HG02623 (cell line): ENCODE results near the gene ACSF2.

Experiments
- ATAC-seq: cut with Tn5 transposase; IDR thresholded peaks from one replicate; pipeline ENCODE4 v1.9.1; 2021; ENCODE audit warnings: moderate library complexity; ENCODE audit not compliant: unreplicated experiment

Gene ACSF2

DNA sequence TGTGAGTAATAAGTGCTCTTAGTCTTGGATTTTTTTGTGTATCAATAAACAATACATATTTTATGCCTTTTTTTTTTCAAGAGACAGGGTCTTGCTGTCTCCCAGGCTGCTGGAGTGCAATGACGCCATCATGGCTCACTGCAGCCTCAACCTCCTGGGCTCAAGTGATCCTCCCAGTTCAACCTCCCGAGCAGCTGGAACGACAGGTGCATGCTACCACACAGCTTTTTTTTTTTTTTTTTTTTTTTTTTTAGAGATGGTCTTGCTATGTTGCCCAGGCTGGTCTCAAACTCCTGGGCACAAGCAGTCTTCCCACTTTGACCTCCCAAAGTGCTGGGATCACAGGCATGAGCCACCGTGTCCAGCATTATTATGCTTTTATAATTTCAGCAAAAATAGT lies 13.0 kb downstream of the ACSF2 start:
- no peak for ATAC-seq

DNA sequence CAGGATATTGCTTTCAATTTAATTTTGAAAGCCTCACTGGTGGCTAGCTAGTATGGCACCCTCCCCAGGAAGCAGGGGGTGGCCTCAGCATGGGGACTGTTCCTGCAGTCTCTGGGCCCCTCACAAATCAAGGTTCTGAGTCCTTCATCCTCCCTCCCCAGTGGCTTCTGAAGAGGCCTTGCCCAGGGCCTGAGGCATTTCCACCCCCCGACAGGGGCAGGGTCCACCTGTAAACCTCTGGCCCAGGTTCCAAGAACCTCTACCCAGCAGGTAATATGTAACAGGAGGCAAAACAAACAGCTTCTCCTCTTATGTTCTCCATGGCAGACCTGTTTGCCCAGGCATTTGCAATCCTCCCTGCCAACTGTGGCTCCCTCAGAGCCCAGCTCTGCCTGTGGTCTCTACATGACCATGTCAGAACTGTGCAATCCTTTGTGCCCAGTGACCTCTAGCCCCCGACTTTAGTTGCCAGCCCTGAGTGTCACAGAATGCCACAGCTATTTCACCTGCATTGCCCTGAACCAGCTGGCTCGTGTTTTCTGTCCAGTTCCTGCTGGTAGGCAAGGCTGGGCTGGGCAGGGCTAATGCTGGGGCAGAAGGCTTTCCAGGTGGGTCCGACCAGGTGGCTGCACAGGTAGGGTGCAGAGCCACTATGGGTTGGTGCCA lies 14.3 kb downstream of the ACSF2 start:
- no peak for ATAC-seq

DNA sequence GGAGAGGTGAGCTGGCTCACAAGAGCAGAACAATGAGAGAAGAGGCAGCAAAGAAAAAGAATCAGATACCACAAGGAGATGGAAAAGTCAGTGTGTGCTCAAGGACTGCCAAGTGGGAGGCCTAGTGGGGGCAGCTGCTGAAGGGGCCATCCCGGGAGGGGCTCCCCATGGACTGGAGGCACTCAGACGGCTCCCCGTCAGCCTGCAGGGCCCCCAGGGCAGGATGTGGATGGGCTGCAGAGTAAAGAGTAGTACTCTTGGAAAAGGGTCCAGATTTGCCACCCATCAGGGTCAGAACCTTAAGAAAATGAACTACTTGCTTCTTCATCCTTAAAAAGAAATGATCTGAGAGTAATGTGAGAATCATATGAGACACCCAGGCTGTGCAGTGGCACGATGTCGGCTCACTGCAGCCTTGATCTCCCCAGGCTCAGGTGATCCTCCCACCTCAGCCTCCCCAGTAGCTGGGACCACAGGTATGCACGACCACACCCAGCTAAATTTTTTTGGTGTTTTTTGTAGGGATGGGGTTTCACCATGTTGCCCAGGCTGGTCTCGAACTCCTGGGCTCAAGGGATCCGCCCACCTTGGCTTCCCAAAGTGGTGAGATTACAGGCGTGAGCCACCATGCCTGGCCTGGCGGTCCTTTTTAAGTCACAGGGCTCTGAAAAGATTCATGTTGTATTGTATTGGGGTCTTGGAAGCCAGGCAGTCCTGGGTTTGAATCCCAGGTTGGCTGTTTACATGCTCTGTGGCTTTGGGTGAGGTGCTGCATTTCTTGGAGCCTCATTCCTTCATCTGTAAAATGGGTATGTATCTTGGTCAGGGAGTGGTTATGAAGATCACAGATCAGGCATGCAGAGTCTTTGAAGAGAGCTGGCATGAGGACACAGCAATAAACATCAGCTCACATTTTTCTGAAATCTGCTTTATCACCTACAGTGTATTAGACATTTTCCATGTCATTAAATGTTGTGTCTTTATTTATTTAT lies 15.1 kb downstream of the ACSF2 start:
- ATAC-seq, result no peak

DNA sequence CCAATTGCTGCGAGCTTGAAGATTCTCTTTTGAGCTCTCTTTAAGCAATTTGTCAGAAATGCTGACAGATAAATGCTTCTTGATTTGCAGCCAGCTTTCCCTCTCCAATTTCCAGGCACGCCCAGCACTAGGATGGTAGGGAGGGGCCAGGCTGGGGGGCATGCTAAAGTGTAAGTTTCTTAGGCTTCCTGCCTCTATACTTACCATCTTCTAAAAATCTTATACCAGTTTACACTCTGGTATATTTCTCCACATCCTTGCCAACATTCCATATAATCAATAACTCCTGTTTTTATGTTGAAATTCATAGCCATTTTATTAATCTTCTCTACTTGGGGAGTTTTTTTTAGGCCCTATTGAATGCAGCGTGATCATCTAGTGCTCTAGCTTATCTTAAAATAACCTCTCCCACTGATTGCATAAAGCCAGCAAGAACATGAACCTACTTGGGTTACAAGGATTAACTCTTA lies 17.5 kb downstream of the ACSF2 start:
- no peak for ATAC-seq

DNA sequence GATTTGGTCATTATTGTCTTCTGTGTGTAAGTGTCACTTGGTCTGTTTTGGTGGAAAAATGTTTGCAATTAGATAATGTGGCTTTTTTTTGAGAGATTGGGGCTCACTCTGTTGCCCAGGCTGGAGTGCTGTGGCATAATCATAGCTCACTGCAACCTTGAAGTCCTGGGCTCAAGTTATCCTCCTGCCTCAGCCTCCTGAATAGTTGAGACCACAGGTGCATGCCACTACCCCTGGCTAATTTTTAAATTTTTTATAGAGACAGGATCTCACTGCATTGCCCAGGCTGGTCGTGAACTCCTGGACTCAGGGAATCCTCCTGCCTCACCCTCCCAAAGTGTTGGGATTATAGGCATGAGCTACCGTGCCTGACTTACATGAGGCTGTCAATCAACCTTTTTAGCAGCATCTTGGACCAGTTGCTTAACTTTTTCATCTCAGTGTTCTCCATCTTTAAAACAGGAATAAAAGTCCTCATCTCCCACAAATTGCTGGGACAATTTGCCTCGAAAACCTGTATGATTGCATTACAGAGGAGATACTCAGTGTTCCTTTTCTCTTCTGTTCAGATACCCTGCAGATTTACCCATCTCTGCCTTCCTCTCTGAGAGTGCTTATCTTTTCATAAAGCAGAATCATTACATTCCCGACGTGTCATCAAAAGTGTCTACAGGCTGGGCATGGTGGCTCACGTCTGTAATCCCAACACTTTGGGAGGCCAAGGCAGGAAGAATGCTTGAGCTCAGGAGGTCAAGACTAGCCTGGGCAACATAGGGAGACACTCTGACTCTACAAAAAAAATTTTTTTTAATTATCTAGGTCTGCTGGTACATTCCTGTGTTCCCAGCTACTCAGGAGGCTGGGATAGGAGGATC lies 19.1 kb downstream of the ACSF2 start:
- no peak for ATAC-seq

DNA sequence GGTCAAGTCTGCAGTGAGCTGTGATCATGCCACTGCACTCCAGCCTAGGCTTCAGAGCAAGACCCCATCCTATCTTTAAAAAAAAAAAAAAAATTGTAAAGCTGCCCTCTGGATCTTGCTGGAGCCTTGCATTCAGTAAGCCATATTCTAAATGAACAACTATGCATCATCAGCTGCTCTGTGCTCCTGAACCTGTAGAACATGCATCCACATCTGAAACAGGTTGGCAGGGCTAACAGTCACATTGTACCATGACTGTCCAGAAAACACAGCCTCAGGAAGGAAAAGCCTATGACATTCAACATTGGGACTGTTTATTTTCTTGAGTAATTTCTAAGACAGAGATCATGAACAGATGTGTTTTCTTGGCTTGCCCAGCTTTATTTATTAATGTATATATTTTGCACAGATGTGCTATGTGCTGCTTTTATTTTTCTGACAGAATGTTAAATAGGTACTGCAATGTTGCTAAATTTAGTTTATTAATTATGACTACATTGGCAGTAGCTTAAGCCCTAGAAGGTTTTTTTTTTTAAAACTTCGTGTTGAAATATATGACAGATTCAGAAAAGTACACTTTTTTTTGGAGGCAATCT lies 19.8 kb downstream of the ACSF2 start:
- no peak for ATAC-seq

DNA sequence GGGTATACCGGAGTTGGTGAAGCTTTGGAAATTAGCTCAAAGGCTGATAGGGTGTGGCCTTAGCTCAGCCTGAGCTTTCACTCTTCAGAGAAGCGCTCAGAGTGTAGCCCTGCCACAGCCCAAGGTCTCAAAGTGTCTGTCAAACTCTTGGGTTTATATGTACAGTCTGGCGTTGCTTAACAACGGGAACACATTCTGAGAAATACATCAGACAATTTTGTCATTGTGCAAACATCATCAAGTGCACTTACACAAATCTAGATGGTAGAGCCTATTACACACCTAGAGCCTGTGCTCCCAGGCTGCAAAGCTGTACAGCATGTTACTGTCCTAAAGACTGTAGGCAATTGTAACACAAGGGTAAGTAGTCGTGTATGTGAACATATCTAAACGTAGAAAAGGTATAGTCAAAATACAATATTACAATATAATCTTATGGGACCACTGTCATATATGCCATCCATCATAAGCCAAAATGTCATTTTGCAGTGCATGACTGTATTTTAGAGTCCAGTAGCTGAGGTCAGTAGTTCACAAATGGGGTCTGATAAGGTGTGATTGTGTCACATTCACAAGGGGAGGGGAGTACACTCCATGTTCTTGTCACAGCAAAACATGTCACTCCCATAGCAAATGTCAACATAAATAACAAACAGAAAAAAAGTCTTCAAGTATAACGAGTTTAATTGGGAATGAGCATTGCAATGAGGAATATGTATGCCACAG lies 22.0 kb downstream of the ACSF2 start:
- no peak for ATAC-seq

DNA sequence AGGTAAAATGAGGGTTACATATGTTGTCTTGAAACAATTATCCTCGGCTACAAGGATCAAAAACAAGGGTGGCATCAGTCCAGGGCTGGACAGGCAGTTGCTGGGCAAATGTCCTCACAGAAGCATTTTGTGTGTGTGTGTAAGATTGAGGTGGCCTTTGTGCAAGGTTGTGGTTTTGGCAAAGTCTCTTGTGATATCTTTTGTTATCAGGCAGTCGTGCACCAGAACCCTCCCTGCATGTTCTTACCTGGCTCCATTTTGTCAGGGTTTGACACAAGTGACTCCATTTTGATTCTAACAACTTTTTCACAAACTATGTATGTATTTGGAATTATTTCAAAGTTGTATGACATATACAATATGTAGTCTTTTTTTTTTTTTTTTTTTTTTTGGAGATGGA lies 22.6 kb downstream of the ACSF2 start:
- no peak for ATAC-seq

DNA sequence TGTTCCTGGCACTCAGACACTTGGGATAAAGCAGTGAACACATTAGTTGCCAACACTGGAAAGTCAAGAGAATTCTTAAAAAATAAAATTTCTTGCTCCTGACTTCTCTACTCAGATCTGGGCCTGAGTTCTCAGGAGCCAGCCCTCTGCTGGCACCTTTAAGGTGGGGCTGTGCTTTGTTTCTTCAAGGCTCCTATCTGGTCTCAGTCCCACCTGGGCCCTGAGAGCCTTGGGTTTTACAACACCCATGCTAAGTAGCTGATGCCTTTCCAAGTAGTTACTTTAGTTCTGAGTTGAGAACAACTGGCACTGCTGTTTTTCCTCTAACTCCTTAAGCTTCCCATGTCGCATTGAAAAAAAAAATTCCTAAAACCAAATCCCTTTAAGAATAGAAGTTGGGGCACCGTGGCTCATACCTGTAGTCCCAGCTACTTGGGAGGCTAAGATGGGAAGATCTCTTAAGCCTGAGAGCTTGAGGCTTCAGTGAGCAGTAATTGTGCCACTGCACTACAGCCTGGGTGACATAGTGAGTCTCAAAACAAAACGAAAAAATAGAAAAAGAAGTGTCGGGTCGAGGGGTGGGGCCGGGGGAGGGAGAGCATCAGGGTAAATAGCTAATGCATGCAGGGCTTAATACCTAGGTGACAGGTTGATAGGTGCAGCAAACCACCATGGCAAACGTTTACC lies 26.1 kb downstream of the ACSF2 start:
- no peak for ATAC-seq

DNA sequence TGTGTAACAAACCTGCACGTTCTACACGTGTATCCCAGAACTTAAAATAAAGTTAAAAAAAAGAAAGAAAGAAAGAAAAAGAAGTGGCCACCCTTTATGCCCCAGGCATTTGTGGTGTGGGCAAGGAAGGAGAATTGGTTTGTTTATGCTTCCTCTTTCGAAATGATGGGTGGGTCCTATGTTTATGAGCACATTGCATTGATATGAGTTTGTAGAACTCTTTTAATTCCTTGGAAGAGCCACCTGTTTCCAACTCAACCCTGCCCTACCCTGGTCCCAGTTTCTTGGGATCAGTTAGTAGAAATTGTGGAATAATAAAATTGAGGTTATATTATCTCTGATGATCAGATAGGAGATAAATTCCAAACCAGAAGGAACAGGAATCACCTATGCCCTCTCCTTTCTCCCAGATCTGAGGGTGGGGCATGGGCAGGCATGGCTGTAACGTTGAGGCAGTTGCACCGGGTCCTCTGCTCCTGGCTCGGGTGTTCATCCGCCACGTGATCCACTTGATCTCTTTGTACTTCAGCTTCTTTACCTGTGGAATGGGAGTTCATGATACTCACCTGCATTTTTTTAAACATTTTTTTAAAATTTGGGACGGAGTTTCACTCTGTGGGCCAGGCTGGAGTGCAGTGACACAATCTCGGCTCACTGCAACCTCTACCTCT lies 26.7 kb downstream of the ACSF2 start:
- no peak for ATAC-seq

DNA sequence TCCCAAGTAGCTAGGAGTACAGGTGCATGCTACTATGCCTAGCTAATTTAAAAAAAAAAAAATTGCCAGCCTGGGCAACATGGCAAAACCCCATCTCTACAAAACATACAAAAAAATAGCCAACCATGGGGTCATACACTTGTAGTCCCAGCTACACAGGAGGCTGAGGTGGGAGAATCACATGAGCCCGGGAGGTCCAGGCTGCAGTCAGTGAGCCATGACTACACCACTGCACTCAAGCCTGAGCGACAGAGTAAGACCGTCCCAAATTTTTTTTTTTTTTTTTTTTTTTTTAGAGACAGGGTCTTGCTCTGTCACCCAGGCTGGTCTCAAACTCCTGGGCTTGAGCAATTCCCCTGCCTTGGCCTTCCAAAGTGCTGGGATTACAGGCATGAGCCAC lies 27.9 kb downstream of the ACSF2 start:
- no peak for ATAC-seq

DNA sequence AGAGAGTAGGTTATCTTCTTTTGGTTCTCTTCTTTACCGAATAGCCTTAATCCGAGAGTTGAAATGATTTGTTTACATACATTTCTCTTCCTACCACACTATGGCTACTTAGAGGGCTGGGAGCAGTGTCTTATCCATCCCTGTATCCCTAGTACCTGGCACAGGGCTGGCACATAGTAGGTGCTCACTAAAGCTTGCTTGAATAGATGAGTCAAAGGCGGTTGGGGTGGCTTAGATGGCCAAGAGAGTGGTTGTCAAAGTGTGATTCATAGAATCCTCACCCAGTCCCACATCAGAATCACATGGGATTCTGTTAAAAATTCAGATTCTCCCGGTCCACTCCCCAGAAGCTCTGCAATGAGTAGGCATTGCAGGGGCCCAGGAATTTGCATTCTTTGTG lies 31.6 kb downstream of the ACSF2 start:
- no peak for ATAC-seq

DNA sequence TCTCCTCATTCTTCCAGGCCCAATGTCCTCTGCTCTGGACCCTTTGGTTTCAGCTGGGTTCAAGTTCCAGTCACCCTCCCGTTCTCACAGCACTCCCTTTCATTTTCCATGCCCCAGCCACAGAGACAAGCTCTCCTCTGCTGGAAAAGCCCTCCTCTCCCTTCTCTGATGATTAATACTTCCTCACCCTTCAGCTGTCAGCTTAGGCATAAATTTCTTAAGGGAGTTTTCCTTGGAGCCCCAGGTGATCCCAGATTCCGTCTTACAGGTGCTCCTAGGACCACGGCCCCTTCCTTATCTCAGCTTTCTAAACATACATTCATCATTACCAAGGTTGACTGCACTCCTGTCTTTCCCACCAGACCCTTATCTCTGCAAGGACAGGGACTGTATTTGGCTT lies 32.3 kb downstream of the ACSF2 start:
- no peak for ATAC-seq

DNA sequence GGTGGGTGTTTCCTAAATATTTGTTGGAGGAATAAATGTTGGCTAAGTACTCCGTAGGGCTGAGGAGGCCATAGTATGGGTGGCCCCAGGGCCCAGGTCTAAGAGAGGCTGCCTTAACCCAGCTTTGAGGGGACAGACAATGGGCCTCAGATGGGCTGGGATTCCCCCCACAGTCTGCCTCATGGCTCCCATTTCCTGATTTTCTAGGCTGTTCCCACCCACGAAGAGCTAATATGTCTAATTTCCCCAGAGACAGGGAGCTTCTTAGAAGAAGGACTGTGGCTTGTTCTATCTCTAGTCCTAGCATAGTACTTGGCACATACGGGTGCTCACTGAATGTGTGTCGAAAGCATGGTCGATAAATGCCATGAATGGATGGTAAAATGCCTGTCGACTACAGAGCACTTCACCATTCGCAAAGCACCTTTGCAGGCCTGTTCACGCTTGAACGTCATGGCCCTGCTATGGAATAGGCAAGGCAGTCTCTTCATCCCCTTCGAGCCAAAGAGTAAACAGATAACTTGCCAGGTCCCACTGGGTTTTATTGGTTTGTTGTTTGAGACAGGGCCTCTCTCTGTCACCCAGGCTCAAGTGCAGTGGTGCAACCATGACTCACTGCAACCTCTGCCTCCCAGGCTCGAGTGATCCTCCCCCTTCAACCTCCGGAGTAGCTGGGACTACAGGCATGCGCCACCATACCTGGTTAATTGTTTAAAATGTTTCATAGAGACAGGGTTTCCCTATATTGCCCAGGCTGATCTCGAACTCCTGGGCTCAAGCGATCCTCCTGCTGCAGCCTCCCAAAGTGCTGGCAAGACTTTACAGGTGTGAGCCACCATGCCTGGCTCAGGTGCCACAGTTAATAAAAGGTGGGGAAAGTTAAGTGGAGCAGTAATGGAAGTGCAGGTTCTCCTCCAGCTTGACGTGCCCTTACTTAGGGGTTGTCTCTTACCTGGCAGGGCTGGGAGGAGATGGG lies 33.0 kb downstream of the ACSF2 start:
- no peak for ATAC-seq

DNA sequence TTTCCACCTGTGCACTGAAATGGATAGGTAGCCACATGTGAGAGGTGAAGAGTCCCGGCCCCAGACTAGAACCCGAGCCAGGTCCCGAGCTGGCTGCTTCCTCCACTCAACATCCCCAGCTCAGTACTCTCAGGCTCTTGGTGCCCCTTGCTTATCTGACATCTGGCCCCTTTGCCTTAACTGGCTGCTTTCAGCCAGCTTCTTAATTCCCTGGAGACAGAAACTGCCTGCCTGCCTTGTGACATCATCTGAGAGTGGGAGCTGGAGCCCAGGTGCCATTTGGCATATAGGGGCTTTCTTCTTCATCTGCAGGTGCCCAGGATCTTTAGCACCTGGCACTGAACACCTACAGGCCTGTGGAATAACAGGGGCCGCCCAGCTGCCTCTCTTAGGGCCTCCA lies 33.7 kb downstream of the ACSF2 start:
- no peak for ATAC-seq

DNA sequence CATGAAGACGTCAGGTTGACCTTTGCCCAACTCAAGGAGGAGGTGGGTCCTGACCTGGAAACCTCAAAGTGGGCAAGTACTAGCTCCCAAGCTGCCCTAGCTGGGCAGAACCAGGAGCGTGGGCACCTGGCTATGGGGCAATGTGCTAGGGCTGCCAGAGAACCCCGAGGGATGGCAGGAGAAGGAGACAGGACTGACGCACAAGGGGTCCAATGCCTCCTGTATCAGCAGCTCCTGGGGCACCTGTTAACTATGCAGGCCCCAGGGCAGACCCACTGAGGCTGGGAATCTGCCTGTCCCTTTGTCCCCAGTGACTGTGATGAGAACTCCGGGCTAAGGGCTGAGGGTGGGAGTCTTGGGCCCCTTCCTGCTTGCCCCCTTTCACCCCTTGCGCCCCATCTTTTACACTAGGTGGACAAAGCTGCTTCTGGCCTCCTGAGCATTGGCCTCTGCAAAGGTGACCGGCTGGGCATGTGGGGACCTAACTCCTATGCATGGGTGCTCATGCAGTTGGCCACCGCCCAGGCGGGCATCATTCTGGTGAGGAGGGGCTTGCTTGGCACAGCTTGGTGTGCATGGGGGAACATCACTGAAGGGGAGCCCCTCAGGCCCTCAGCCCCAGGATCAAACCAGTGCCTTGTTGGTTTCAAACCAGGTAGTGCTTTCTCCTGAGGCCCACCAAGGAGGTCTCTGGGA lies 35.0 kb downstream of the ACSF2 start:
- no peak for ATAC-seq

DNA sequence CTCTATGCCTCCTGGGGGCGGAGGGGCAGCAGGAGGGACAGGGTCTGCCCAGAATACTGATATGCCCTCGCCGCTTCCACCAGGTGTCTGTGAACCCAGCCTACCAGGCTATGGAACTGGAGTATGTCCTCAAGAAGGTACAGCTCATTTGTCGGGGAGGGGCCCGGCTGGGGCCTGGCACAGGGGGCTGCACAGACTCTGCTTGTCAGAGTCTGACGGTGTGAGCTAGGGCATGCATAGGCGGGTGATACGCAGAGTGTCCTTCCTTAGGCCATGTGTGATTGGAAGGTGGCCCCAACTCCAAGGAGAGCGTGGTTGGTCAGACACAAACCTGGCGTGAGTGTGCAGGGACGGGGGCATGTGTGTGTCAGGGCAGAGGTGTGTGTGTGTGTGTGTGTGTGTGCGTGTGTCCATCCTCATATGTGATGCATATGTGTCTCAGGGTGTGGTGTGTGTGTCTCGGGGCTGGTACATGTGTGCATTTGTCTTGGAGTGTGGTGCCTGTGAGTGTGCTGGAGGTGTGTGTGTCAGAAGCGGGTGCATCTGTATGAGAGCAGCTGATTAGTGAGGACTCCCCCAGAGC lies 35.6 kb downstream of the ACSF2 start:
- no peak for ATAC-seq
